H9 (cell line): ENCODE results near the gene SMPD2. TPM values are rescaled to one million over a fixed set of nuclear protein-coding genes. Genes with fewer than 3 reads are reported as not detected.

Experiments used
- DNase-seq: peaks from one replicate; pipeline ENCODE4 v3.0.0-alpha.2; 2017
- H2AFZ ChIP-seq: one replicate; pipeline ENCODE4 v1.6.1; 2013; ENCODE audit warnings: mild to moderate bottlenecking, low read length, control low read depth, moderate library complexity
- H2AK5ac ChIP-seq: 2 replicates; pipeline ENCODE4 v1.6.1; 2013; ENCODE audit warnings: low read length, control low read depth, mixed read lengths; ENCODE audit not compliant: insufficient read length
- H2BK120ac ChIP-seq: one replicate; pipeline ENCODE4 v1.6.1; 2013; ENCODE audit warnings: low read depth, mild to moderate bottlenecking, low read length, control low read depth, inconsistent platforms; ENCODE audit not compliant: poor library complexity, severe bottlenecking
- H2BK12ac ChIP-seq: 2 replicates; pipeline ENCODE4 v1.6.1; 2013; ENCODE audit warnings: low read length, control low read depth, mixed read lengths, low read depth; ENCODE audit not compliant: insufficient read length
- H2BK15ac ChIP-seq: 2 replicates; pipeline ENCODE4 v1.6.1; 2013; ENCODE audit warnings: low read depth, low read length, control low read depth
- H2BK20ac ChIP-seq: one replicate; pipeline ENCODE4 v1.6.1; 2013; ENCODE audit warnings: low read depth, mild to moderate bottlenecking, low read length, control low read depth, inconsistent platforms; ENCODE audit not compliant: poor library complexity, severe bottlenecking
- H2BK5ac ChIP-seq: 2 replicates; pipeline ENCODE4 v1.6.1; 2013; ENCODE audit warnings: low read length, control low read depth, mixed read lengths; ENCODE audit not compliant: insufficient read length
- H3K14ac ChIP-seq: 2 replicates; pipeline ENCODE4 v1.6.1; 2013; ENCODE audit warnings: low read length, control low read depth; ENCODE audit not compliant: insufficient read depth
- H3K18ac ChIP-seq: 2 replicates; pipeline ENCODE4 v1.6.1; 2013; ENCODE audit warnings: low read depth, mild to moderate bottlenecking, mixed read lengths, low read length, control low read depth; ENCODE audit not compliant: insufficient read length
- H3K23ac ChIP-seq: 2 replicates; pipeline ENCODE4 v1.6.1; 2013; ENCODE audit warnings: low read length, control low read depth, mixed read lengths, low read depth; ENCODE audit not compliant: insufficient read length
- H3K23me2 ChIP-seq: 2 replicates; pipeline ENCODE4 v1.6.1; 2013; ENCODE audit warnings: low read depth, mild to moderate bottlenecking, mixed read lengths, low read length, control low read depth; ENCODE audit not compliant: insufficient read length, poor library complexity, severe bottlenecking
- H3K27ac ChIP-seq: 2 replicates; pipeline ENCODE4 v1.5.1; 2013; ENCODE audit warnings: low read length, control low read depth, mixed read lengths, low read depth; ENCODE audit not compliant: insufficient read length
- H3K27me3 ChIP-seq: 2 replicates; pipeline ENCODE4 v1.6.1; 2013; ENCODE audit warnings: low read length, control low read depth, inconsistent platforms; ENCODE audit not compliant: insufficient read depth
- H3K4ac ChIP-seq: 2 replicates; pipeline ENCODE4 v1.6.1; 2013; ENCODE audit warnings: low read depth, mild to moderate bottlenecking, control low read depth, inconsistent platforms, low read length, moderate library complexity
- H3K4me1 ChIP-seq: 2 replicates; pipeline ENCODE4 v1.6.1; 2013; ENCODE audit warnings: low read length, control low read depth, inconsistent platforms; ENCODE audit not compliant: insufficient read depth
- H3K4me2 ChIP-seq: 2 replicates; pipeline ENCODE4 v1.6.1; 2013; ENCODE audit warnings: low read length, control low read depth, mixed read lengths; ENCODE audit not compliant: insufficient read length, insufficient read depth
- H3K56ac ChIP-seq: 2 replicates; pipeline ENCODE4 v1.6.1; 2013; ENCODE audit warnings: low read depth, mild to moderate bottlenecking, mixed read lengths, low read length, control low read depth; ENCODE audit not compliant: insufficient read length
- H3K79me1 ChIP-seq: 2 replicates; pipeline ENCODE4 v1.6.1; 2013; ENCODE audit warnings: low read depth, mild to moderate bottlenecking, moderate library complexity, low read length, control low read depth, inconsistent platforms; ENCODE audit not compliant: insufficient read depth, poor library complexity, severe bottlenecking
- H3K79me2 ChIP-seq: 2 replicates; pipeline ENCODE4 v1.6.1; 2013; ENCODE audit warnings: low read length, control low read depth, inconsistent platforms; ENCODE audit not compliant: insufficient read depth
- H3K9ac ChIP-seq: 2 replicates; pipeline ENCODE4 v1.6.1; 2013; ENCODE audit warnings: low read length, control low read depth, mixed read lengths; ENCODE audit not compliant: insufficient read length; ENCODE audit errors: extremely low read depth
- H3K9me3 ChIP-seq: one replicate; pipeline ENCODE4 v1.6.1; 2013; ENCODE audit warnings: low read depth, low read length, inconsistent platforms; ENCODE audit not compliant: control insufficient read depth
- H3T11ph ChIP-seq: one replicate; pipeline ENCODE4 v1.6.1; 2013; ENCODE audit warnings: mild to moderate bottlenecking, low read length, control low read depth, inconsistent platforms
- H4K20me1 ChIP-seq: one replicate; pipeline ENCODE4 v1.6.1; 2013; ENCODE audit not compliant: control insufficient read depth, insufficient read length, insufficient read depth
- H4K5ac ChIP-seq: 2 replicates; pipeline ENCODE4 v1.6.1; 2013; ENCODE audit warnings: low read depth, mild to moderate bottlenecking, mixed read lengths, low read length, control low read depth; ENCODE audit not compliant: insufficient read length
- H4K8ac ChIP-seq: replicated peaks from 2 replicates; pipeline ENCODE4 v1.6.1; 2013; ENCODE audit warnings: low read length, control low read depth, mixed read lengths, low read depth; ENCODE audit not compliant: insufficient read length
- H4K91ac ChIP-seq: 2 replicates; pipeline ENCODE4 v1.6.1; 2013; ENCODE audit warnings: low read depth, mild to moderate bottlenecking, moderate library complexity, mixed read lengths, low read length, control low read depth; ENCODE audit not compliant: insufficient read length
- H3K27ac Mint-ChIP-seq, 3 experiments: 2 replicates in 2 of 3; 3 replicates in 1 of 3; pipeline ENCODE4 v1.8.0; 2020 to 2021; ENCODE audit warnings: mixed read lengths in 3 of 3, mild to moderate bottlenecking in 1 of 3, moderate library complexity in 1 of 3
- H3K27me3 Mint-ChIP-seq: 2 replicates; pipeline ENCODE4 v1.8.0; 2021; ENCODE audit warnings: low read depth, mild to moderate bottlenecking, moderate library complexity, mixed read lengths
- H3K36me3 Mint-ChIP-seq, 3 experiments: 2 replicates in 2 of 3; 3 replicates in 1 of 3; pipeline ENCODE4 v1.8.0; 2020 to 2021; ENCODE audit warnings: low read depth in 3 of 3, mixed read lengths in 3 of 3; ENCODE audit not compliant: insufficient read depth in 1 of 3
- H3K4me1 Mint-ChIP-seq, 2 experiments: 2 replicates each; pipeline ENCODE4 v1.8.0; 2020; ENCODE audit warnings: mixed read lengths in 2 of 2
- H3K4me3 Mint-ChIP-seq, 2 experiments: 2 replicates in 1 of 2; 3 replicates in 1 of 2; pipeline ENCODE4 v1.8.0; 2020 to 2021; ENCODE audit warnings: mild to moderate bottlenecking in 2 of 2, mixed read lengths in 2 of 2, moderate library complexity in 1 of 2
- H3K9me3 Mint-ChIP-seq, 2 experiments: 2 replicates in 1 of 2; 3 replicates in 1 of 2; pipeline ENCODE4 v1.8.0; 2020; ENCODE audit warnings: mild to moderate bottlenecking in 2 of 2, mixed read lengths in 2 of 2, moderate library complexity in 1 of 2
- WGBS: extraction: QIAGEN DNeasy Blood & Tissue Kit; methylation state at CpG from one replicate; pipeline ENCODE4 v1.1.7; 2013; ENCODE audit warnings: missing lambda C conversion rate, low lambda C conversion rate, mixed read lengths; ENCODE audit not compliant: insufficient read length; ENCODE audit errors: extremely low coverage; 5-methylcytosine and 5-hydroxymethylcytosine counted together
- total RNA-seq: library from RNA; stranded (reverse); gene quantifications from 2 replicates; pipeline ENCODE4 v1.2.1, GENCODE V29; 2021
- TF ChIP-seq, protein P1 (sequence below): fragments of 200-600 bp; sonication (generic); conservative IDR thresholded peaks from 3 replicates; pipeline ENCODE4 v1.8.0; 2021; ENCODE audit warnings: antibody characterized with exemption, mild to moderate bottlenecking

The SMPD2 gene
- total RNA-seq, 1 experiment from 2014 or later = 13.0 TPM

DNA sequence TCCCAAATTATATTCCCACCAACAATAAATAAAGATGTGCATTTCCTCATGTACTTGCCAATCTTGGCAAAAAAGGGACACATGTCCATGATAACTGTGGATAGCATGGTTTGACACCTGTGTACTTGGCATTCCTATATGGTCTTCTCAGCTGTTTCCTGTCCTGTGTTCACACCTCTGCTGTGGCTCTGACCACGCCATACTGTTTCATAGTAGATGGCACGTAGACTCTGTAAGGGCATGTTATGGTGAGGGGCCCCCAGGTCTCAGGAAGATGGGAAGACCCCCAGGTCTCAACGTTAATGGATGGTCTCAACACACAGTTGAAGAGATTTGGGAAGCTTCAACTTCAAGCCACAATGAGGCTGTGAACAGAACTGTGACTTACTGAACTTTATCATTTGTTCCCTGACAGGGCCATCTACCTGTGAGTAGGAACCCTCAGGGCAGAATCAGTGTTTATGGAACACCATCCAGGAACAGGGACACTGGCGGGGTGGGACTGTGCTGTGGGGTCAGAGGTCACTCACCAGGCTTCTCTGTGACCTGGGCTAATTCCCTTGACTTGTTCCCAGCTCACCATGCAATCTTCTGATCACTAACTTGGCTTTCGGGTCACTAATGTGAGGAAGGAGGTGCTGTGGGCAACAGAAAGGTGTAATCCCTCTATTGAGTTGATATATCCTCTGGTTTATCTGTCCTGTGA lies 30.7 kb downstream of the SMPD2 start:
- Histone ChIP-seq H3K18ac (no peak overlapping the region), H3K56ac (no peak overlapping the region), H3K23me2 (no peaks in the 10 kb centered on the region), H3K4ac (no peak overlapping the region), H2BK15ac (no peak overlapping the region), H2BK5ac (no peak overlapping the region), H3K79me1 (no peaks in the 10 kb centered on the region), H3K79me2 (no peaks in the 10 kb centered on the region), H4K8ac (no peak overlapping the region), H3K27me3 (no peaks in the 10 kb centered on the region), H2AFZ (no peak overlapping the region), H3K27ac (no peak overlapping the region), H4K91ac (no peak overlapping the region), H2BK20ac (no peak overlapping the region), H3K9me3 (no peaks in the 10 kb centered on the region), H3K9ac (no peak overlapping the region), H3K4me2 (no peak overlapping the region), H4K5ac (no peak overlapping the region), H4K20me1 (no peaks in the 10 kb centered on the region), H2AK5ac (no peak overlapping the region), H3K23ac (no peak overlapping the region), H3T11ph (no peak overlapping the region), H2BK120ac (no peak overlapping the region), H3K14ac (no peak overlapping the region), H3K4me1 (no peaks in the 10 kb centered on the region), H2BK12ac (no peak overlapping the region)
- Mint-ChIP-seq H3K9me3 (no peaks in the 10 kb centered on the region), H3K27me3 (no peaks in the 10 kb centered on the region), H3K4me3 (no peak overlapping the region), H3K27ac (no peak overlapping the region; a peak in 2 of 7 replicates), H3K36me3 (peaks cover 54 to 99% (median 98%) of the 10 kb centered on the region in 3 experiments), H3K4me1 (peaks cover 2 to 12% of the 10 kb centered on the region in 2 experiments; a peak in 2 of 4 replicates)
- no peak for DNase-seq
- TF ChIP-seq, protein P1, sequence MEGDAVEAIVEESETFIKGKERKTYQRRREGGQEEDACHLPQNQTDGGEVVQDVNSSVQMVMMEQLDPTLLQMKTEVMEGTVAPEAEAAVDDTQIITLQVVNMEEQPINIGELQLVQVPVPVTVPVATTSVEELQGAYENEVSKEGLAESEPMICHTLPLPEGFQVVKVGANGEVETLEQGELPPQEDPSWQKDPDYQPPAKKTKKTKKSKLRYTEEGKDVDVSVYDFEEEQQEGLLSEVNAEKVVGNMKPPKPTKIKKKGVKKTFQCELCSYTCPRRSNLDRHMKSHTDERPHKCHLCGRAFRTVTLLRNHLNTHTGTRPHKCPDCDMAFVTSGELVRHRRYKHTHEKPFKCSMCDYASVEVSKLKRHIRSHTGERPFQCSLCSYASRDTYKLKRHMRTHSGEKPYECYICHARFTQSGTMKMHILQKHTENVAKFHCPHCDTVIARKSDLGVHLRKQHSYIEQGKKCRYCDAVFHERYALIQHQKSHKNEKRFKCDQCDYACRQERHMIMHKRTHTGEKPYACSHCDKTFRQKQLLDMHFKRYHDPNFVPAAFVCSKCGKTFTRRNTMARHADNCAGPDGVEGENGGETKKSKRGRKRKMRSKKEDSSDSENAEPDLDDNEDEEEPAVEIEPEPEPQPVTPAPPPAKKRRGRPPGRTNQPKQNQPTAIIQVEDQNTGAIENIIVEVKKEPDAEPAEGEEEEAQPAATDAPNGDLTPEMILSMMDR = no peak
- no CpG with 5 or more reads among the region's 5 CpGs for WGBS
